Right renal cortex interstitium (tissue), 3 donors: ENCODE data around the gene TMEM63B. TPM values are rescaled to one million over a fixed set of nuclear protein-coding genes. Genes with fewer than 3 reads are reported as not detected.
"Not testable (repeated sequence)": the region's sequence is repeated elsewhere in the genome, so short reads cannot be mapped to it uniquely, and the experiment has no call there.

Experiments
- DNase-seq, 3 donors: peaks; one replicate each; pipeline ENCODE4 v3.0.0-alpha.2; 2013; ENCODE audit warnings: low read depth in 3 of 3, low spot score in 2 of 3
- polyA plus RNA-seq, 3 donors: library from polyadenylated mRNA; unstranded; fragments of 120-200 nt; gene quantifications; one replicate each; pipeline ENCODE4 v1.2.1, GENCODE V29; 2013; ENCODE audit not compliant: insufficient read length in 3 of 3

The TMEM63B gene
- polyA plus RNA-seq, 3 donors, result 33.3 to 38.5 (median 34.3) TPM

DNA sequence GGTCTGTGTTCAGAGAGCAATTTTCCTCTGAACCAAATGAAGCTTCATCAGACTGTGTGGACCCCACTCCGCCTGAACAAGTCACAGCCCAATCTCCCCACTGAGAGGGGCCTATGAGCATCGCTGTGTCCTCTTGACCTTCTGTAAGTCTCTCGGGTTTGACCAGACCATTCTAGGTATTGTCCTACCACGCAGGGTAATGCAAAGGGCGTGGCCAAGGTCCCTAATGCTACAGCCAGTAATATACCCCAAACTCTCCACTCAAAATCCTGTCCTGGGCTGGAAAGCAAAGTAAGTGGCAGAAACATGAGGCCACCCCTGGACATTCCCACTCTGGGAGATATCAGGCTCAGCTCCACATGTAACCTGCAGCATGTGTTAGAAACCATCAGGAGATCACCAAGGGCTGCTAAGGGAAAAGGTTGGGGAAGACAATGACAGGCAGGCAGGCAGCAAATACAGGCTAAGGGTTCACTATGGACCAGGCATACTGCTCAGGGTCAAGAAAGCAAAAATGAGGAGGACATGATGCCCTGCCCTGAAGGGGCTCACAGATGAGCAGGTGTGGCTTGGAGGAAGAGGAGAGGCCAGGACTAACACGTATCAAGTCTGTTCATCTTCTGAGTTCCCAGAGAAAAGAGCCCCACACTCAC, 33.5 kb upstream of the TMEM63B start:
- DNase-seq, result no peak

DNA sequence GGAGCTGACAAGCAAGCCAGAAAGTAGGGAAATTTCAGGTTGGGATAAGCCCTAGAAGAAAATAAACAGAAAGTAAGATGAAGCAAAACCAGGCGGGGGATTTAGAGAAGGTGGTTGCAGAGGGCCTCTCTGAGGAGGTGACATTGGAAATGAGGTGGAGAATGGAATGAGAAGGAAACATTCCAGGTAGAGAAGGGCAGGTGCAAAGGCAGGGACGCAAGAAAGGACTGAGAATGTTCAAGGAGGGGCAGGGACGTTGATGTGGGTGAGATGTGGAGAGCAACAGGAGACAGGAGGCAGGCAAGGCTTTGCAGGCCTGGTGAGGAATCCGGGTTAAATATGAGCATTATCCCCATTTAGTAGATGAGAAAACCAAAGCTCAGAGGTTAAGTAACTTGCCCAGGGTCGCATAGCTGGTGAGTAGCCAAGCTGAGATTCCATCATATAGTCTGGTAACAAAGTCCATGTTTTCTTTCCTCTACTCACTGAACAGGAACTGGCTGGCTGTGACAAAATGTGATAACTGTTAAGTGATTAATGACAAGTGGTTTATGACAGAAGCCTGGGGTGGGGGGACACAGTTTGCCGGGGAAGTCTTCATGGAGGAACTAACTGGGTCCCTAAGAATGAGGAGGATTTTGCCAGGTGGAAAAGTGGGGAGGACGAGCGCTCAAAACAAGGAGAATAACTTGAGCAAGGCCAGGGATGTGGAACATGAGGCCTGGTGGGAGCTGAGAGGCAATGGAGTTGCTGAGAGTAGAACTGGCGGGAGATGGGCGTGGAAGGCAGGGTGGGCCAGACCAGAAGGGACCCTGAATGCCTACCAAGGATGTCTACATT, 32.7 kb upstream of the TMEM63B start:
- no peak for DNase-seq

DNA sequence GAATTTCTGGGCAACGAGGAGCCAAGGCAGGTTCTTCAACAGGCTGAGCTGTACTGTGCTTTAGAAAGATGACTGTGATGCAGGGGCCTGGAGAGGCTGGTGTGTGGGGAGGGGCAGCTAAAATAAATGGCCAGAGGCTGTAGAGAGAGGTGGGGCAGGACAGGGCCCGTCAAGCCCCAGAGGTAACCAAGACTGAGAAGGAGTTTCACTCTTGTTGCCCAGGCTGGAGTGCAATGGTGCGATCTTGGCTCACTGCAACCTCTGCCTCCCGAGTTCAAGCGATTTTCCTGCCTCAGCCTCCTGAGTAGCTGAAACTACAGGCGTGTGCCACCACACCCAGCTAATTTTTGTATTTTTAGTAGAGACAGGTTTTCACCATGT, 32.1 kb upstream of the TMEM63B start:
- DNase-seq, result not testable (repeated sequence)

DNA sequence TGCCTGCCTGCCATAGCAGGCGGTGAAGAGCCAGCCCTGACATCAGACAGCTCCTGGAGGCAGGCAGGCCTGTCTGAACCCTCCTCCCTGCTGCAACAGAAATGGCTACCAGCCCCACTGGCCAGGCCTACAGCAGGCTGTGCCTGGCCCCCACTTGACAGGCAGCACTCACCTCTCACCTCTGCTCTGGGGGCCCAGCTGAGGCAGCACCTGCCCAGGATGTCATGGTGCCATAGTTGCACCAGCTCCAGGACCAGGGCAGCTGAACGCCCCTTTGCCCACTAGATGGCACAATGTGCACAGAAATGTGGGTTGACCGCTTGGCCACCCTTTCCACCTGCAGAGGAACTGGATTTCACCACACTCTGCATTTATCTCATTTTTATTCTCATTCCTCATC, 30.7 kb upstream of the TMEM63B start:
- DNase-seq, result peak in 1 of 3 donors; percentile 67

DNA sequence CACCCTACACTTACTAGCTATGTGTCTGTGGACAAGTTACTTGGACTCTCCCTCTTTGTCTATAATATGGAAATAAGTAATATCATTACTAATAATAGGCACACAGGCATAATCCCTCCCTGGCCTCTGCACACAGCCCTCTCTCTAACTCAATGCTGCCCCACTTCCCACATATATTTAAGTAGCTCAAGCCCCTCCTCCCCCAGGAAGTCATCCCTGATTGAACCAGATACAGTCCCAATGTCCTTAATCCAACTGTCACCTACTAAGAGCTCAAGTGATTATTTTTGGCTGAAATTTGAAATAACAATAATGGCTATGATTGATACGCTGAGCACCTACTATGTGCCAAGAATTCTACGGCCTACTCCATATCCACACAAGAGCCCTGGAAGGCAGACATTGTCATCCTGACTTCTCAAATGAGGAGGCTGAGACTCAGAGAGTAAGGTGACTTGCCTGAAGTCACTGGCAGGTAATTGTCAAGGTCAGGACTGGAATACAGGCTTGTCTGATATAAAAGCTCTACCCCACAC, 29.5 kb upstream of the TMEM63B start:
- DNase-seq, result no peak

DNA sequence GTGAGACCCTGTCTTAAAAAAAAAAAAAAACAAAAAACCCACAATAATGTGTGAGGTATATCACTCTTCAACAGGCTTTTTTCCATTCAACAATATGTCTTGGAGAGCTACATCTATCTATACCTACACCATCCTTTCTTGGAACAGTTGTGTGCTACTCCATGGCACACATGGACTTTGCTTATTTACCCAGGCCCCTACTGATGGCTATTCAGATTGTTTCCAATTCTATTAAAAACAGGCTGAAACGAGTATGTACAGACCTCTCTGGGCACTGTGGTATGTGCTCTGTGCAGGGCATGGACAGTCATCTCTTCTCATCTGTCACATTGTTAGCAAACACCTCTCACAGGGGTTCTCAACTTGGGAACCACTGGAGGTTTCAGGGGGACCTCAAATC, 28.2 kb upstream of the TMEM63B start:
- no peak for DNase-seq

DNA sequence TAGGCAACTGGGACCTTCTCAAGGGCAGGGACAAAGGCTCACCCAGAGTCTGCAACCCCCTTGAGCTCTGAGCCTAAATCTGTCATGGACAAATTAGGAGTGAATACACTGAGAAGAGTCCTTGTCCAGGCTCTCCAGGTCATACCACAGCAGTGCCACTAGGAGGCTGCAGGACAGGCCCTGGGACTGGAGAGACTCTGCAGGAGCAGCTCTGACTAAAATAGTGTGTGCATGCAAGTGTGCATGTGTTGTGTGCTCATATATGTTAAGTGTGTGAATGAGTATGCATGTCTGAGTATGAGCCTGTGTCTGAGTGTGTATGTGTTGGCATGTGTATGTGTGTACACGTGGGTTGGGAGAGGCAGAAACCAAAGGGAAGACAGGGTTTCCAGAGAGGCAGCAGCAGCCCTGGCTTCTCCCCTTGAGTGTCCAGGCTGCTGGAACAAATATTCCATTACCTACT, 27.2 kb upstream of the TMEM63B start:
- DNase-seq, result no peak

DNA sequence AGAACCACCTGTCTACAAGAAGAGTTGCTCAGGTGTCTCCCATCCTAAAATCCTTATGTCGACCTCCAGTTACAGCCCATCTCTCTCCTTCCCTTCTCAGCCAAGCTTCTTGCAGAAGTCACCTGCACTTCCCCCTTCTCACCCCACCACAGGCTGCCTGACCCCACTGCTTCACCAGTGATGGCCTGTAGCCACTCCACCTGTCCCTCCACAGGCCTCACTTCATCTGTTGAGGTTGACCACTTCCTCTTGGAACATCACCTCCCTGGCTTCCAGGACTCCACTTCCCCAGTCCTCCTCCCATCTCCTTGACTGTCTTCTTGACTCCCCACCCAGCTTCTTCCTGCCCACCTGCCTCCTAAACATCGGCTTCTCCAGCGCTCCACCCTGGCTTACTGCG, 25.5 kb upstream of the TMEM63B start:
- DNase-seq, result no peak

DNA sequence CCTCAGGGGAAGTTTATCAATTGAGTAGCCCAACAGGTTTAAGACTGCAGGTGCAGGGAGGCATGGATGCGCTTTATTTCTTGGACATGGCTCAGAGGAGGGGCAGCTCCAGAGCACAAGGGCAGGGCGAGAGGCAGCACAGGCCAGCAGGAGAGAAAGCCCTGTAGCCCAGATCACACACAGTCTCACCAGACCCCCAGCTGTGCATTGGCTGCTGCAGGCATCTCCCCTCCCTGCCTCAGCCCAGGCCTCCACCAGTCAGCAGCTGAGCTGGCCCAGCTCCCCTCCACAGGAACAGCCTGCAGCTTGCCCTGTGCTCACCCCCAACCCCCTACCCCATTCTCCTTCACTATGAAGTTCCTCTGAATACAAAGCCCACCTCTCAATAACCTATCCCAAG, 24.8 kb upstream of the TMEM63B start:
- DNase-seq, result no peak

DNA sequence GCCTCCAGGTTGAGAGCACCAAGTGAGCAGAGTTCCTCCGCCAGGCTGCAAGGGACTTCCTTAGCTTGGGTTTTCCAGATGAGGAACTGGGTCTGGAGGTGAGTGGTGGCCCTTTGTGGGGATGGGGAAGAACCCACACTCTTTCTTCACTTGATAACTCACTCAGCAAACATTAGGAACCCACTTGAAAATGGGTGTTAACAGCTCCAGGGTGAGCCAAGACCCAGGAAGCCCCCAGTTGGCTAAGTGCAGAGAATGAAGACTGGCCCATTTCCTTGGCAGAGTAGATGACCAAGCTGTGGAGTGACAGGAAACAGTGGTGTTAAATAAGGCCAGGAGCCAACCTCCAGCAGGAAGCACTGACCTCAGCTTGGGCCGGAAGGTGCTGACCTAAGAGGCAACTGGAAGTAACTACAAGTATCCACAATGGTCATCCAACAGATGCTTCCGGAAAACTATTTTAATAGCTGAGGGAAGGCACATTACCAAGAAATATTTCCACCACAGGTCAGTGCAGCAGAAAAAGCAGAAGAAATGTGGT, 22.8 kb upstream of the TMEM63B start:
- DNase-seq, result no peak

DNA sequence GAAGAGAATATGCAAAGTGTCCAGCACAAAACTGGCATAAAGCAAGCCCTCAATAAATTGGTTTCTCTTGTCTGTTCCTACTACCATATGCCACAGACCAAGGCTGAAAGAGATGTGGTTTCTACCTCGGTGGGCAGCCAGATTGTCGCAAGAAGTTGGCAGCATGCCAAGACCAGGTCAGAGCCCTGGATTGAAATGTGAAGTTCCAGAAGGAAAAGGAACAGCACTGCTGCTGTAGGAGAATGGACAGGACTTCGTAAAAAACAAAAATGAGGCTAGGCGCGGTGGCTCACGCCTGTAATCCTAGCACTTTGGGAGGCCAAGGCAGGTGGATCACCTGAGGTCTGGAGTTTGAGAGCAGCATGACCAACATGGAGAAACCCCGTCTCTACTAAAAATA, 22.2 kb upstream of the TMEM63B start:
- DNase-seq, result no peak

DNA sequence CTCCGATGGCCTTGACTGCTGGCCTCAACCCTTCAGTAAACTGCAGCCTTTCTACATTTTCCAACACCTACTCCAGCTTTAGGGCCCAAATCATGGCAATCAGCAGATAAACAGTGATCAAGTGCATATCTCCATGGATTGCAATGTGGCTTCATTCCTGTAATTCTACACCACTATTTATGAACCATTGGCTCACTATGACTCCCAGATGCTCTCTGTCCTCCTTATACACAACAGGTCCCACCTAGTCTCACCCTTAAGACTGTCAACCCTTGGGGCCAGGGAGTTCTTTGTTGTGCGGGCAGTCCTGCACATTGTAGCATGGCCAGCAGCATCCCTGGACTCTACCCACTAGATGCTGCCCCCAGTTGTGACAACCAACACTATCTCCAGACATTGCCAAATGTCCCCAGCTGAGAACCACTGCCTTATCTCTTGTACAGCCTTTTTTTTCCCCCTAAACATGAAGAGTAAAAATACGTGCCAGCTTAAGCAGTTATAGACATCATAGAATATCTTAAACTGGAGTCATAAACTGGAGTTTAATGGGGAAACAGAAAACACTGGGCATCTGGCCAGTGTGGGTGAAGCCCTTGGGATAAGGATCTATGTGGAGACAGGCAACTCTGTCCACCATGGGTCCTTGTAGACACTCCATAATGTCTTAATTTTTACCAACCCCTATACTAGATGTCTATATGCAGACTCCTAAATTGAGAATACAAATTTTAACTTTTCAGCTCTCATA, 21.2 kb upstream of the TMEM63B start:
- no peak for DNase-seq

DNA sequence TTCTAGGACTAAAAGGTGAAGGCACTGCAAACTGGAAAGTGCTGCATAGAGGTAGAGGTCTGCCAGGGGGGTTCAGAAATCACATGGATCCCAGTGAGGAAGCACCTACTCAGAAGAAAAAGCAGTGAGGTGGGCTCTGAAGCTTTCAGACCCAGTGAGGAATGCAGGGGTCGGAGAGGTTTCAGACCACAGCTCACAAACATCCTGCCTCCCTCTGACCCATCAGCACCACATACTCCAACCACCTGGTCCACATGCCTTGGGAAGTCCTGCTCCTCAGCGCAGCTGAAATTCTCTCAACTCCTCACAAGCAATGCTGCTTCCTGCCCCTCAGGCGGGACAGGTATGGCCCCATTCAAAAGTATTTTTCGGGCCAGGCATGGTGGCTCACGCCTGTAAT, 20.3 kb upstream of the TMEM63B start:
- no peak for DNase-seq

DNA sequence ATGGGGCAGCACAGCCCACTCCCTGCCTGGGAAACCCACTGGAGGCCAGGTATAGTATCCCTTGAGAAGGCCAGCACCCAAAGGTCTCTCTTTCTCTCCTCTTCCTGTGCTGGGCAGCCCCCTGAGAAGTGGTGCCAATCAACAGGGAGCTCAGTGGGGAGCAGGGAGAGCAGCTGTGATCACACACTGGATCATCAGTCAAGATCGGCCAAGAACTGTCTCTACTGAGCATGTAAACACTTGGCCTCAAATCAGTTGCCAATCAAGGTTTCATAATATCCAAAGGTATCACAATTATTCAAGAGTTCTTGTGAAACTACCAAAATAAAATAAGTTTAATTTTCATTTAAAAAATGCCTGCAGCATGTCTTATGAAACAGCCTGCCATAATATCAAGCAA, 18.9 kb upstream of the TMEM63B start:
- no peak for DNase-seq

DNA sequence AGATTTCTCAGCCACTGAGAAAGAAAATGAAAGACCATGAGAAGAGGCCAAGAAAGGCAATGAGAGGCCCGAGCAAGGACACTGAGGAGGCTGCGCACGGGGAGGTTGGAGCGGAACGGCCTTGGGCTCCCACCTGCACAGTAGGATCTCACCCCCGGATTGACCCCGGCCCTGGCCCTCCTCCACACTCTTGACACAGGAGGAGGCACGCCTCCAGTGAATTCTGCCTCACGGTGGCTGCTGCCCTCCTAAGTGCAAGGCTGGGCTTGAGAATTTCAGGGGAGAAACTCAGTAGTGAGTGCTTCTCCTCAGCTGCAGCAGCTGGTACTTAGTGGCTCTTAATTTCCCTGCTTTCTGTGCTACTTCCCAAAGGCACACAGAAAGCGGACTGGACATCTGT, 18.1 kb upstream of the TMEM63B start:
- DNase-seq, result no peak

DNA sequence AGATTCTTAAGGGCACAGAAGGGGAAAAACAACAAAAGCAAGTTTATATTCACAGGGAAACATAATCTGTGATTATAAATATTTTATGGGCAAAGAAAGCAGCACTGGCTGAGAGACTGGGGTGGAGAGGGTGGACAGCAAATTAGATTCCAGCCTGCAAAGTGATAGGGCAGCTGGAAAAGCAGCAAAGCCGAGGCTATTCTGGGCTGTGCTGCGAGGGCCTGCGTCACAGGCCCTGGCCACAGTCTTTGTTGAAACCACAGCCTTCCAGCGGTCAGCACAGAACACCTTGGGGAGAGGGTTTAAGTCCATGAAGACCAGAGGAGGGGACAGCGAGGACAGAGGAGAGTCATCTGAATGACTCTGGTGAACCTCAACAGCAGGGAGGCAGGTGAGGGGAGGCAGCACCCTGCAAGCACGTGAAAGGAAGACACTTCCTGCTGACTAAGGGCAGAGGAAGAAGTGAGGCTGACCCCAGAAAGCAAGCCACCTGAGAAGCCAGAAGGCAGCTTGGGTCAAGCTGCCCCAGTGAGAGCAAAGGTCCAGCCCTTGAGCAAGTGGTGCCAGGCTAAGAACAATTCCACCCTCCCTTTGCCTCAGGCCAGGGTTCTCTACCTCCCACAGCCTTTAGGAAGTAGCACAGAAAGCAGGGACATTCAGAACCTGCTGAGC, 17.2 kb upstream of the TMEM63B start:
- no peak for DNase-seq

DNA sequence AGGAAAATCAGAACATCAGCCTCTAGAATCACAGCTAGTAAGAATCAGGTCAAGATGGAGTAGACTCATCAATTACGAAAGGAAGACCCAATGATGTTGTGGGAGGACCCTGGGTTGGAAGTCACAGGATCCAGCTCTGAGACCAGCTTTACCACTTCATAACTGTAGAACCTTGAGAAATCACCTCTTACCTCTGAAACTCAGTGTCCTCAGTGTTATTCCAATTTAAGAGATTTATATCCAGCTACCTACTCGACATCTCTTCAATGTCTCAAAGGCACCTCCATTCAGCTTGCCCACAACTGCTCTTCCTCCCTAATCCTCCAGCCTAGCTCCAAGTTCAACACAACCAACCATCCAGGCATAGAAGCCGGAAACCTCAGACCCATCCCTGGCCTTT, 16.4 kb upstream of the TMEM63B start:
- DNase-seq, result no peak

DNA sequence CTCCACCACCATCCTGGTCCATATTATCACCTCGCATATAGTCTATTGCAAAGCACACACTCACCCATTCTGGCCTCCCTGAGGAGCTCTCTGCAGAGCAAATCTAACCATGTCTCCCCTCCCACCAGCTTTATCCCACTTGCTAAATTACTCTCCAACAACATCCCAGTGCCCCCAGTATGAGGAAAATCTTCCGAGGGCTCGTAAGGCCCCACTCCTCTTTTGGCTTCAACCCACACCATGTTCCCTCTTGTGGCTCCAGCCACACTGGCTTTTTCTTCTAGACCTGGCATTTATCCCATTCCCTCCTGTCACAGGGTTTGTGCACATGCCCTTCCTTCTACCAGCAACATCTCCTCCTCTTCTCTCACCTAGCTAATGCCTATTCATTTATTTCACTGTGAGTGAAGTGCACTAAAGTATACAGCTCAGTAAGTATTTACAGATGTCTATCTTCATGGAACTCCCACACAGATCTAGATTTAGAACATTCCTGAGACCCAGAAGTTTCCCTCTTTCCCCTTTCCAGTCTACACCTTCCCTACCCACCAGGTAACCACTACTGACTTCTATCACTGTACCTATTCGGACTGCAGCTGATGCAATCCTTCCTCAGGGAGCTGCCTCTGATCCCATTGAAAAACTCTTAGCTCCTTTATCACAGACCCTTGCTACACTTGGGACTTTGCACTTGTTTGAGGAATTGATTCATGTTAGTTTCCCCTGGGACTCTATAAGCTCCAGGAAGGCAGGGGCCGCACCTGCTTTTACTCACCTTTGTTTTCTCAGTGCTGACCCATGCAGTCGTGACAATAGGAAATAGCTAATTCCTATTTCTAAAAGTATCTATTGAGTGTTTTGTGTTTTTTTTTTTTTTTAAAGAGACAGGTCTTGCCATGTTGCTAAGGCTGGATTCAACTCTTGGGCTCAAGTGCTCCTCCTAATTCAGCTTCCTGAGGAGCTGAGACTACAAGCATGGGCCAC, 15.6 kb upstream of the TMEM63B start:
- DNase-seq, result no peak

DNA sequence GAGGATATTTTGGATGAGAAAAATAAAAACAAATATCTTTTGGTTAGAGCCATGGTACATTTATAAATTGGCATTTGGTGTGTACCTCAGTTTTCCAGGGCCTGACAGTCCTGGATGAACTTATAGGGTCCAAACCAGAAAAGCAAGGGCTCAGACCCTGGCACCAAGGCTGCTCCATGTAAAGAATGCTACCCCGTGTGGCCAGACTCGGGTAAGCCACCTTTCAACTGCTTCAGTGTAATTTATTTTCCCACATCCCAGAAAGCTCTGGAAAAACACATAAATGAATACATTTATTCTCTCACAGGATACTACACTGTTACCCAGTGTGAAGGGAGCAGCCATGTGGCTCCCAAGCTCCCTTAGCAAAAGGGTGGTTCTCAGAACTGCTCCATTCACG, 13.9 kb upstream of the TMEM63B start:
- no peak for DNase-seq
